GM12878 (cell line): ENCODE results near the gene OVOL3. TPM values are rescaled to one million over a fixed set of nuclear protein-coding genes. Genes with fewer than 3 reads are reported as not detected.
A peak's percentile ranks its signal among the peaks of the same experiment; 100 is the strongest.

Source experiments
- ATAC-seq: fragments of 200-7000 bp; cut with Tn5 transposase; 3 replicates; pipeline ENCODE4 v1.9.1; 2020; ENCODE audit warnings: mild to moderate bottlenecking, moderate library complexity
- BruUV-seq: library from RNA; stranded (reverse); fragments of 400-500 nt; replicated peaks from 2 replicates; lab custom pipeline; 2021; lab: Mats Ljungman, UMichigan
- CTCF ChIA-PET: fragments of 300-600 bp; sonication (Branson Sonifier 250); formaldehyde crosslinking; extraction: SDS; loops from one replicate; lab custom pipeline; 2021; ENCODE audit warnings: inconsistent platforms; lab: Yijun Ruan, JAX
- POLR2A ChIA-PET: fragments of 350-600 bp; formaldehyde crosslinking; extraction: SDS; loops from one replicate; lab custom pipeline; 2021; ENCODE audit warnings: inconsistent platforms; lab: Charles Lee
- RAD21 ChIA-PET: fragments of 300-600 bp; sonication (Branson Sonifier 250); formaldehyde crosslinking; loops from one replicate; lab custom pipeline; 2023; ENCODE audit warnings: antibody characterized with exemption; ENCODE audit not compliant: unreplicated experiment; lab: Charles Lee
- SMC1A ChIA-PET: fragments of 300-600 bp; sonication (Branson Sonifier 250); formaldehyde crosslinking; loops from one replicate; lab custom pipeline; 2023; ENCODE audit not compliant: unreplicated experiment, uncharacterized antibody; lab: Charles Lee
- DNase-seq: peaks from one replicate; pipeline ENCODE4 v3.0.0-alpha.2; 2011; ENCODE audit warnings: low read depth, low spot score
- FAIRE-seq: peaks from 3 replicates; lab custom pipeline; 2011; peaks lifted over from hg19 to GRCh38; lab: Jason Lieb, UNC
- H2AFZ ChIP-seq: 2 replicates; pipeline ENCODE4 v1.6.0; 2011; ENCODE audit warnings: low read depth, low read length, control low read depth; ENCODE audit not compliant: control insufficient read depth
- H3K27ac ChIP-seq: 2 replicates; pipeline ENCODE4 v1.5.1; 2011; ENCODE audit warnings: control low read depth; ENCODE audit not compliant: control insufficient read depth, insufficient read depth
- H3K27me3 ChIP-seq, 2 experiments: replicated peaks in 1 of 2; 2 replicates each; pipeline versions ENCODE4 v1.6.0 to v1.6.1; 2011; ENCODE audit warnings: low read length in 1 of 2; ENCODE audit not compliant: control insufficient read depth in 2 of 2, insufficient read depth in 2 of 2
- H3K36me3 ChIP-seq, 2 experiments: 2 replicates each; pipeline ENCODE4 v1.5.1; 2011; ENCODE audit warnings: low read length in 1 of 2; ENCODE audit not compliant: control insufficient read depth in 2 of 2, insufficient read depth in 2 of 2
- H3K4me1 ChIP-seq: 2 replicates; pipeline ENCODE4 v1.6.1; 2011; ENCODE audit warnings: mild to moderate bottlenecking, low read length, moderate library complexity, mixed read lengths; ENCODE audit not compliant: control insufficient read depth, insufficient read depth
- H3K4me2 ChIP-seq: 2 replicates; pipeline ENCODE4 v1.6.0; 2011; ENCODE audit warnings: control low read depth; ENCODE audit not compliant: control insufficient read depth, insufficient read depth
- H3K4me3 ChIP-seq: fragments of 200-600 bp; sonication (generic); 2 replicates; pipeline ENCODE4 v1.5.1; 2016
- H3K79me2 ChIP-seq: 2 replicates; pipeline ENCODE4 v1.6.0; 2011; ENCODE audit warnings: low read length; ENCODE audit not compliant: control insufficient read depth, insufficient read depth
- H3K9ac ChIP-seq: 2 replicates; pipeline ENCODE4 v1.8.0; 2011; ENCODE audit warnings: low read length, control low read depth, mixed read lengths; ENCODE audit not compliant: control insufficient read depth, insufficient read depth
- H3K9me3 ChIP-seq: replicated peaks from 3 replicates; pipeline ENCODE4 v1.5.1; 2011; ENCODE audit warnings: mild to moderate bottlenecking, low read length; ENCODE audit not compliant: control insufficient read depth, insufficient read depth
- H4K20me1 ChIP-seq: 2 replicates; pipeline ENCODE4 v1.6.0; 2011; ENCODE audit not compliant: control insufficient read depth, insufficient read depth
- BCL3 ChIP-seq: IDR thresholded peaks from 2 replicates; pipeline ENCODE4 v1.6.1; 2011; ENCODE audit warnings: borderline replicate concordance, low read depth, mild to moderate bottlenecking, moderate library complexity, low read length; ENCODE audit not compliant: insufficient read depth, poor library complexity, severe bottlenecking
- HCFC1 ChIP-seq: fragments of 150-350 bp; IDR thresholded peaks from 2 replicates; pipeline ENCODE4 v1.6.1; 2014; ENCODE audit warnings: low read length
- IKZF2 ChIP-seq, 2 experiments: fragments of 450-650 bp; IDR thresholded peaks; 2 replicates each; pipeline ENCODE4 v1.6.1; 2017; ENCODE audit warnings: mild to moderate bottlenecking in 2 of 2, moderate library complexity in 2 of 2
- JUND ChIP-seq: IDR thresholded peaks from 2 replicates; pipeline ENCODE4 v1.6.1; 2012; ENCODE audit warnings: low read depth, mild to moderate bottlenecking, low read length, improper control_type of control experiment, moderate library complexity
- LARP7 ChIP-seq: fragments of 450-650 bp; IDR thresholded peaks from 2 replicates; pipeline ENCODE4 v1.6.1; 2017; ENCODE audit warnings: mild to moderate bottlenecking
- RELA ChIP-seq: fragments of 450-650 bp; IDR thresholded peaks from 2 replicates; pipeline ENCODE4 v1.8.0; 2014; ENCODE audit warnings: borderline replicate concordance; ENCODE audit not compliant: partially characterized antibody
- RELB ChIP-seq: fragments of 450-650 bp; IDR thresholded peaks from 2 replicates; pipeline ENCODE4 v1.6.1; 2017; ENCODE audit warnings: low read depth, mild to moderate bottlenecking, moderate library complexity
- SUPT20H ChIP-seq: IDR thresholded peaks from 2 replicates; pipeline ENCODE4 v1.6.1; 2011; ENCODE audit warnings: low read depth, mild to moderate bottlenecking, low read length, moderate library complexity, borderline replicate concordance; ENCODE audit not compliant: control insufficient read depth
- TBL1XR1 ChIP-seq: IDR thresholded peaks from 2 replicates; pipeline ENCODE4 v1.6.1; 2012; ENCODE audit warnings: low read depth, low read length, improper control_type of control experiment
- USF2 ChIP-seq: IDR thresholded peaks from 2 replicates; pipeline ENCODE4 v1.6.1; 2011; ENCODE audit warnings: low read depth, low read length, improper control_type of control experiment, borderline replicate concordance
- YY1 ChIP-seq: IDR thresholded peaks from 2 replicates; pipeline ENCODE4 v1.6.1; 2011; ENCODE audit warnings: low read depth, mild to moderate bottlenecking, low read length
- ZNF687 ChIP-seq: fragments of 450-650 bp; IDR thresholded peaks from 2 replicates; pipeline ENCODE4 v1.6.1; 2017; ENCODE audit warnings: mild to moderate bottlenecking, moderate library complexity
- WGBS: methylation state at CpG from one replicate; pipeline ENCODE4 v1.1.6; 2016; ENCODE audit warnings: low lambda C conversion rate; ENCODE audit not compliant: insufficient replicate concordance, insufficient coverage; ENCODE audit errors: missing lambda C conversion rate; 5-methylcytosine and 5-hydroxymethylcytosine counted together
- in situ Hi-C: fragments of 300-500 bp; cut with MboI; formaldehyde crosslinking; loops from 9 replicates; pipeline ENCODE4 v1.14.3; 2018; ENCODE audit warnings: mixed read lengths
- intact Hi-C: fragments of 100-400 bp; cut with micrococcal nuclease; formaldehyde crosslinking; loops from one replicate; pipeline ENCODE4 v1.14.2; 2022; ENCODE audit not compliant: unreplicated experiment
- polyA plus RNA-seq, 11 experiments: library from polyadenylated mRNA; depleted of rRNA in 4 of 11; unstranded in 6 of 11; stranded (reverse) in 5 of 11; fragments of >200 nt; fragmentation: Nextera tagmentation in 4 of 11; fragmentation: Illumina TruSeq in 1 of 11; extraction: Ambion mirVana in 4 of 11; extraction: Trizol in 1 of 11; gene quantifications; 1 replicate in 1 of 11; 2 replicates in 10 of 11; pipeline versions ENCODE4 v1.2.1 to v1.2.3, GENCODE V29; 2011 to 2016; ENCODE audit warnings: inconsistent platforms in 2 of 11, missing spikeins in 2 of 11, low read depth in 1 of 11
- total RNA-seq, 4 experiments: library from RNA; depleted of rRNA in 3 of 4; stranded (reverse); fragments of >200 nt in 3 of 4; fragmentation: Illumina TruSeq in 1 of 4; extraction: Trizol in 1 of 4; gene quantifications; 2 replicates each; pipeline versions ENCODE4 v1.2.1 to v1.2.3, GENCODE V29; 2013 to 2021

Gene OVOL3
- total and polyA plus RNA-seq, 10 of the 15 experiments (the other 5 are each of a cell fraction or from before 2014, with no cell fraction given), result 0.43 TPM; not detected in 9

GRCh38 chr19:36121486-36122124 is 10.7 kb downstream of the OVOL3 start (continued):
- TF ChIP-seq USF2, result no peak
- TF ChIP-seq HCFC1, result no peak
- no peak for TF ChIP-seq TBL1XR1
- no peak for TF ChIP-seq SUPT20H
- no peak for TF ChIP-seq IKZF2 (IDR thresholded peaks at IDR 0.05)
- TF ChIP-seq RELA, result no peak
- no peak for TF ChIP-seq LARP7
- no peak for TF ChIP-seq BCL3
- no peak for TF ChIP-seq JUND

- WGBS, result 40% methylated on average over 9 of the region's 9 CpGs
- BruUV-seq, result no TSS peak
- RAD21 ChIA-PET, result interaction anchor here (6.9 kb wide), 1 partner anchor 43 kb away, joined by 69 read pairs; no protein-coding TSS in a partner anchor
- POLR2A ChIA-PET, result interaction anchor here (0.8 to 2.0 kb wide), 3 partner anchors 9 to 15 kb away, joined by 3 to 4 read pairs (median 3); partner anchors contain the start of genes POLR2I and TBCB
- no peaks in the 10 kb centered on the region for H3K9me3 ChIP-seq
- H3K4me3 ChIP-seq, result no peak overlapping the region
- ATAC-seq, result peak; percentile 60
- no peaks in the 10 kb centered on the region for H3K79me2 ChIP-seq
- H3K4me1 ChIP-seq, result peaks cover 11% of the 10 kb centered on the region
- CTCF ChIA-PET, result interaction anchor here (1.1 to 5.5 kb wide), 5 partner anchors 9 to 90 kb away, joined by 3 to 76 read pairs (median 4); no protein-coding TSS in a partner anchor
- in situ Hi-C loops, result loop anchor here (5.0 to 10.0 kb wide), 2 partner anchors 47 to 969 kb away; no protein-coding TSS in a partner anchor
- no peaks in the 10 kb centered on the region for H4K20me1 ChIP-seq
- no peak overlapping the region for H2AFZ ChIP-seq
- SMC1A ChIA-PET, result interaction anchor here (1.1 kb wide), 1 partner anchor 11 kb away, joined by 3 read pairs; the partner anchor contains the start of gene POLR2I
- peak overlapping the region; percentile 55 for H3K27ac ChIP-seq
- intact Hi-C loops, result loop anchor here (10.0 kb wide), 1 partner anchor 1089 kb away; the partner anchor contains the start of genes ZNF383 and ZNF585B
- H3K27me3 ChIP-seq, result no peaks in the 10 kb centered on the region
- no peak overlapping the region for H3K4me2 ChIP-seq
- FAIRE-seq, result peak; percentile 84
- no peak for DNase-seq
- peaks cover 2 to 4% of the 10 kb centered on the region in 2 experiments; a peak in 3 of 4 replicates for H3K36me3 ChIP-seq
- no peak overlapping the region for H3K9ac ChIP-seq
- TF ChIP-seq RELB, result peak; percentile 35; the same call in 1 of the 2 replicates
- TF ChIP-seq RELA, result peak; percentile 84
- TF ChIP-seq ZNF687, result peak; percentile 94
- TF ChIP-seq YY1, result peak; percentile 41; the same call in 1 of the 2 replicates
These were observed 14.6 kb downstream of the OVOL3 start for GRCh38 chr19:36125557-36125956.
